RWPE1 (cell line): ENCODE measurements around the gene TBL2.
"Not testable (repeated sequence)": the region's sequence is repeated elsewhere in the genome, so short reads cannot be mapped to it uniquely, and the experiment has no call there.

ENCODE experiments used
- CTCF ChIA-PET: fragments of 350-600 bp; sonication (Branson Sonifier 250); formaldehyde crosslinking; extraction: SDS; loops from one replicate; lab custom pipeline; 2021; lab: Yijun Ruan, JAX
- POLR2A ChIA-PET: fragments of 400-600 bp; formaldehyde crosslinking; extraction: SDS; loops from one replicate; lab custom pipeline; 2020; ENCODE audit warnings: antibody characterized with exemption; ENCODE audit not compliant: low non-redundant PET; lab: Yijun Ruan, JAX
- DNase-seq: peaks from one replicate; pipeline ENCODE4 v3.0.0; 2012; ENCODE audit warnings: low spot score
- H3K27ac ChIP-seq: fragments of 450-650 bp; 2 replicates; pipeline ENCODE4 v1.5.1; 2017
- TF ChIP-seq, protein P1 (sequence below): fragments of 450-650 bp; conservative IDR thresholded peaks from 2 replicates; pipeline ENCODE4 v1.5.1; 2017; ENCODE audit warnings: low read depth, mild to moderate bottlenecking

The TBL2 gene

DNA sequence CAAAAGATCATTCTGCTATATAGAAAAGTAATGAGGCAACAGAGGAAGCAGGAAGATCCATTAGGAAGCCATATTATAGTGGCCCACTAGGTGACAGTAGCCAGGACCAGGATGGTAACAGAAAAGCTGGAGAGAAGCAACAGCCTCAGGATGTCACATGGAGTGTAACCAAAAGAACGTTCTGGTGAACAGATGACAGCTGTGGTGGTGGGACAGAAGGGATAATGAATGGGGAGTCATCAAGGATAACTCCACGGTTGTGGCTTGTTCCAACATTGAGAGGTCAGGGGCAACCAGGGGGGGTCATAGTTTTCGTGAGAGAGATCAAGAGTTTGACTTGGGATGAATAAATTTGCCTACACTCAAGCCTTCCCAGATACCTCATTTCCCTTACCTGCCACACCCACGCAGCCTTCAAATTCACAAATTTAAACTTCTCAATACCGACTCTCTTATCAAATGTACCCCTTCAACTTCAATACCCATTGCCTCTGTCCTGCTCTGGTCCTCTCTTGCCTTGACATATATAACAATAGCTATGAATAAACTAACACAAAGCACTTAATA, 9.3 kb downstream of the TBL2 start:
- ChIA-PET CTCF (interaction anchor here (0.6 kb wide), 1 partner anchor 25 kb away, joined by 7 read pairs; no protein-coding TSS in a partner anchor), POLR2A (no interaction called here)
- DNase-seq: no peak
- TF ChIP-seq, protein P1, sequence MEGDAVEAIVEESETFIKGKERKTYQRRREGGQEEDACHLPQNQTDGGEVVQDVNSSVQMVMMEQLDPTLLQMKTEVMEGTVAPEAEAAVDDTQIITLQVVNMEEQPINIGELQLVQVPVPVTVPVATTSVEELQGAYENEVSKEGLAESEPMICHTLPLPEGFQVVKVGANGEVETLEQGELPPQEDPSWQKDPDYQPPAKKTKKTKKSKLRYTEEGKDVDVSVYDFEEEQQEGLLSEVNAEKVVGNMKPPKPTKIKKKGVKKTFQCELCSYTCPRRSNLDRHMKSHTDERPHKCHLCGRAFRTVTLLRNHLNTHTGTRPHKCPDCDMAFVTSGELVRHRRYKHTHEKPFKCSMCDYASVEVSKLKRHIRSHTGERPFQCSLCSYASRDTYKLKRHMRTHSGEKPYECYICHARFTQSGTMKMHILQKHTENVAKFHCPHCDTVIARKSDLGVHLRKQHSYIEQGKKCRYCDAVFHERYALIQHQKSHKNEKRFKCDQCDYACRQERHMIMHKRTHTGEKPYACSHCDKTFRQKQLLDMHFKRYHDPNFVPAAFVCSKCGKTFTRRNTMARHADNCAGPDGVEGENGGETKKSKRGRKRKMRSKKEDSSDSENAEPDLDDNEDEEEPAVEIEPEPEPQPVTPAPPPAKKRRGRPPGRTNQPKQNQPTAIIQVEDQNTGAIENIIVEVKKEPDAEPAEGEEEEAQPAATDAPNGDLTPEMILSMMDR: no peak
- no peak overlapping the region for H3K27ac ChIP-seq

DNA sequence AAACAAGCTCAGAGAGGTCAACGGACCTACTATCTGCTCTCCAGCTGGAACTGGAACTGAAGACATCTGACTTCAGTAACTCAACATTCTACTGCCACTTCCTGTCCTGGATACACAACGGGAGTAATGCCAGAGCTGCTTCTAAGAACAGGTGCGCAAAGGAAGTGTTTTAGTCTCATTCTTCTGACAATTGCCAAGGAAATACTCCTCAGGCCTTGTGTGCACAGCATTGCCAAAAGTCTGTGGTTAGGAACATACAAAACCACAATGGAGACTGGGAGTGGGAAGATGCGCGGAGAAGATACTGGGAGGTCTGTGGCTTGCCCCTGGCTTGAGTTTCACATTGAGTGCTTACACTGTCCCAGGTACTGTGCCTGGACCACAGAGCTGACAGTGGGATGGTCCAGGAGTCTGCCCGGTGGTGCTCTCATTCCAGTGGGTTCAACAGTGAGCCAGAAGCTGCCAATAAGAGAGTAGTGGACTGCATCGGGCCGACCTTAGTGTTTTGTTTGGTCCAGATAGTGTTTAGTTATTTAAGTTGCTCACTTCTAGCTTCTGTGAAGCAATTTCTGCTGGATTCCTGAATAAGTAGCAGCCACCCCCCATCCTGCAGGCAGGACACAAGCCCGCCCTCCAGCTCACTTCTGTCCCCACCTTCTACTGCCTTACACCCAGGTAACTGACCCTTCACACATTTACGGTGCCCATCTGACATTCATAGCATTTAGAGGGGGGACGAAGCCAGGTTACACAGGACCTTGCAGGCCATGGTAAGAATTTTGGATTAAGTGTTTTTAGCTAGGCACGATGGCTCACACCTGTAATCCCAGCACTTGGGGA, 10.3 kb downstream of the TBL2 start:
- no peak for DNase-seq
- CTCF ChIA-PET: interaction anchor here (0.7 kb wide), 1 partner anchor 33 kb away, joined by 4 read pairs; no protein-coding TSS in a partner anchor
- POLR2A ChIA-PET: no interaction called here
- peak overlapping the region; percentile 20; the same call in 1 of the 2 replicates for H3K27ac ChIP-seq
- TF ChIP-seq, protein P1: no peak

DNA sequence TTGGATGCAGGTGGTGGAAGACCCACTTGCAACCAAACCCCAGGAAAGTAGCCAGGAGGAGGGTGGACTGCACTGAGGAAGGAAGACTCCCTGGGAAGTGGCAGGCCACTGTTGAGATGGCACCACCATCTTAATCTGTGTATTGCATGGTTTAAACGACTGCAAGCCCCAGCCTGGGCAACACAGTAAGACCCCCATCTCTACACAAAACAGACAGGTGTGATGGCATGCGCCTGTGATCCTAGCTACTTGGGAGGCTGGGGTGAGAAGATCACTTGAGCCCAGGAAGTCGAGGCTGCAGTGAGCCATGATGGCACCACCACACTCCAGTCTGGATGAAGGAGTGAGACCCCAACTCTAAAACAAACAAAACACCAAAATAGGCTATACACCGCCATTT, 11.2 kb downstream of the TBL2 start:
- no peak overlapping the region for H3K27ac ChIP-seq
- CTCF ChIA-PET: interaction anchor here (0.7 kb wide), 1 partner anchor 34 kb away, joined by 4 read pairs; no protein-coding TSS in a partner anchor
- TF ChIP-seq, protein P1: no peak
- POLR2A ChIA-PET: interaction anchor here (0.9 kb wide), 1 partner anchor 69 kb away, joined by 5 read pairs; no protein-coding TSS in a partner anchor
- DNase-seq: no peak

DNA sequence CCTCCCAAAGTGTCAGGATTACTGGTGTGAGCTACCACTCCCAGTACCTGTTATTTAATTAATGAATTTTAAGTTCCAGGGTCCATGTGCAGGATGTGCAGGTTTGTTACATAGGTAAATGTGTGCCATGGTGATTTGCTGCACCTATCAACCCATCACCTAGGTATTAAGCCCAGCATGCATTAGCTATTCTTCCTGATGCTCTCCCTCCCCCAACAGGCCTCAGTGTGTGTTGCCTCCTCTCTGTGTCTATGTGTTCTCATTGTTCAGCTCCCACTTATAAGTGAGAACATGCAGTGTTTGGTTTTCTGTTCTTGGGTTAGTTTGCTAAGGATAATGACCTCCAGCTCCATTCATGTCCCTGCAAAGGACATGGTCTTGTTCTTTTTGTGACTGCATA, 11.9 kb downstream of the TBL2 start:
- not testable (repeated sequence) for H3K27ac ChIP-seq
- ChIA-PET POLR2A (interaction anchor here (0.6 kb wide), 1 partner anchor 117 kb away, joined by 3 read pairs; no protein-coding TSS in a partner anchor), CTCF (interaction anchor here (0.7 kb wide), 1 partner anchor 16 kb away, joined by 3 read pairs; no protein-coding TSS in a partner anchor)

DNA sequence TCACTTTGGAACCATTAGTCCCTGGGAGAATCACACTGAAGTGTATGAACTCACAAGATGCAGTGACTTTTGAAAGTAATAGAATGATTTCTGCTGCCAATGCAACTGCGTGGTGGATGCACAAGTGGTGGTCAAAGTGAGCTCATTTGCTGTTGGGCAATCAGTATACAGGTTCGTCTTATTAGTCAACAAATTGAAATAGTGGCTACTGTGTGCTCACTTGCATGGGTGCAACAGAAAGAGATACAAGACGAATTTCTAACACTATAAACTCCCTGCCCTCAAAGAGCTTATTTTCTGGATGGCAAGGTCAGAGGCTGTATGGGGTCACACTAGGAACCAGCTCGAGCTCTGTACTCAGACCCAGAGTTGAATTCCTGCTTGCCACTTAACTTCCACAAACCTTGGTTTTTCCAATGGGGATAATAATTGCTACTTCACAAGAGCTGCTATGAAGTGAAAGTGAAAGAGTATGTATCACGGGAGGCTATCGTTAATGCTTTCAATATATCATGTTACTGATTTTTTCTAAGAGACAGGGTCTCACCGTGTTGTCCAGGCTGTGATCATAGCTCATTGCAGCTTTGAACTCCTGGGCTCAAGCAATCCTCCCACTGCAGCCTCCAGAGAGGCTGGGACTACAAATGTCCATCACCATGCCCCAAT, 12.6 kb downstream of the TBL2 start:
- CTCF ChIA-PET: interaction anchor here (0.7 kb wide), 2 partner anchors 17 to 925 kb away, joined by 3 read pairs; no protein-coding TSS in a partner anchor

More for the DNA sequence above, 11.9 kb downstream of the TBL2 start:
- DNase-seq: not testable (repeated sequence)

DNA sequence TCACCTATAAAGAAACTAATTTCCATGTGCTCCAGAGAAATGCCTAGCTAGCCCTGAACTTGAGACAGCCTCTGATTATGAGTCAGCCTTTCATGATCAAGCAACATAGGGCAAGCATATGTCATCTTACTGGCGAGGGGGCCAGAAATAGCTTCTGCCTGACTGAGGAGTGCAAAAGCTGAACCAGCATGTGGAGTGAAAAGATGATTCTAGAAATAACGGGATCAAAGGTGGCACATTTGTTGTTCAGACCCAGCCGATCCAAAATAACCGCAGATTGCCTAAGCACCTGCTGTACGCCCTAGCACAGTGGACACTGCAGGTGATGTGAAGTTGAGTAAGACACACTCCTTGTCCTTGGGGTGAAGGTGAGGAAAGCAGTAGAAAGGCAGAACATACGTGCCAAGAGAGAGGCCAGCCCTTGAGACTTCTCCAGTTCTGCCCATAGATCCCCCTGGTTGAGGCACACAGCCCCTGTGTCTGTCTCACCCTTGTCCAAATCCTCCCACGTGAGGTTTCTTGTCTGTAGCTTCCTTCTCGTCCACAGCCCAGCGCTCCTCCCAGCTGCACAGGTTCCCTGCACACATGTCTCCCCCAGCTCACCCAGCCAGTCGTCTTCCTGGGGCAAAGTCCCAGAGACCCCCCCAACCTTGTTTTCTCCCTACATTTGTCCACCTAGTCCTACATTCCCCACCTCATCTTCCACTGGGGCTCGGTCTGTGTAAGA, 18.1 kb downstream of the TBL2 start:
- CTCF ChIA-PET: interaction anchor here (1.1 kb wide), 1 partner anchor 296 kb away, joined by 3 read pairs; no protein-coding TSS in a partner anchor
- TF ChIP-seq, protein P1: no peak
- POLR2A ChIA-PET: interaction anchor here (1.2 kb wide), 1 partner anchor 18 kb away, joined by 4 read pairs; the partner anchor contains the start of gene TBL2
- peak; percentile 47 for DNase-seq
- peak overlapping the region; percentile 35; the same call in 1 of the 2 replicates for H3K27ac ChIP-seq

More for the DNA sequence above, 12.6 kb downstream of the TBL2 start:
- H3K27ac ChIP-seq: no peak overlapping the region
- POLR2A ChIA-PET: interaction anchor here (0.6 kb wide), 1 partner anchor 116 kb away, joined by 3 read pairs; no protein-coding TSS in a partner anchor
- TF ChIP-seq, protein P1: no peak
- no peak for DNase-seq
